Breast epithelium (tissue), 3 donors: ENCODE measurements around the gene PHF21B.

Experiments used
- CTCF ChIP-seq, 3 donors: fragments of 450-650 bp; IDR thresholded peaks; one replicate each; pipeline ENCODE4 v1.5.1; 2016 to 2017; ENCODE audit warnings: antibody characterized with exemption in 3 of 3, mild to moderate bottlenecking in 3 of 3, moderate library complexity in 3 of 3
- POLR2A ChIP-seq: fragments of 450-650 bp; IDR thresholded peaks from one replicate; pipeline ENCODE4 v1.6.1; 2016; ENCODE audit warnings: antibody characterized with exemption, mild to moderate bottlenecking, moderate library complexity
- POLR2AphosphoS5 ChIP-seq, 3 donors: sonication (generic); formaldehyde crosslinking; IDR thresholded peaks; one replicate each; pipeline ENCODE4 v1.6.1; 2017; ENCODE audit warnings: antibody characterized with exemption in 3 of 3

DNA sequence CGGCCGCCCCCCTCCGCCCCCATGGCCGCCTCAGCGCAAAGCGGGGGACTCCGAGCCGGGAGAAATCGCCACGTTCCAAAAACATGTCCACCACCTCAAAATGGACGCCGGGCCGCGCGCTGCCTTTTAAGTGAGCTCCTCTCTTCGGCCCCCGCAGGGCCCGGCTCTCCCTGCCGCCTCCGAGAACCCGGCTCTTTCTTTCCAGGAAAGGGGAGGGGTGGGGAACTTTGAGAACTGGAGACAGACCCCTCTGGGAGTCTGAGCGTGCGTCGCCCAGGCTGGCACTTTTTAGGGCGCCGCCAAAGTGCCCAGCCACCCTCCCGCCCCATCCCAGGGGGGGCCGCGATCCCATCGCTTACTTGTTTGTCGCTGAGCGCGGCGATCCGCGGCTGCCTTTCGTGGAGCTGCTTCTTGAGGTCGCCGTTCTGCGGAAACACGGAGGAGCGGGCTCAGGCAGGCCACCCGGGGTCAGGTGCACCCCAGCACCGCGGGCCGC, 1.6 kb downstream of the PHF21B start:
- TF ChIP-seq POLR2A (no peak), CTCF (IDR thresholded peaks at IDR 0.05) (no peak), POLR2AphosphoS5 (IDR thresholded peaks at IDR 0.05) (no peak)
